ENCODE data around the gene ZNF57.
A peak's percentile ranks its signal among the peaks of the same experiment; 100 is the strongest.
"Not testable (repeated sequence)": the region's sequence is repeated elsewhere in the genome, so short reads cannot be mapped to it uniquely, and the experiment has no call there.

The ZNF57 gene

GRCh38 chr19:2896694-2897093, 4.0 kb upstream of the ZNF57 start:
- DNase-seq (ENCODE audit: low read depth), result no peak

- DNase-seq (ENCODE audit: low read depth), result no peak
Measured at GRCh38 chr19:2902590-2903218, 2.0 kb downstream of the ZNF57 start.

GRCh38 chr19:2903326-2903725, 2.6 kb downstream of the ZNF57 start:
- not testable (repeated sequence) for DNase-seq (ENCODE audit: low read depth)

GRCh38 chr19:2905918-2906519, 5.3 kb downstream of the ZNF57 start:
- no peak for DNase-seq (ENCODE audit: low read depth)

- no peak for DNase-seq (ENCODE audit: low read depth)
Measured at GRCh38 chr19:2906631-2907195, 6.0 kb downstream of the ZNF57 start.

- peak; percentile 24 for DNase-seq (ENCODE audit: low read depth)
Measured at GRCh38 chr19:2912306-2912705, 11.6 kb downstream of the ZNF57 start.

- no peak for DNase-seq (ENCODE audit: low read depth)
Measured at GRCh38 chr19:2917275-2918184, 16.8 kb downstream of the ZNF57 start.

- DNase-seq (ENCODE audit: low read depth), result no peak
Measured at GRCh38 chr19:2922987-2923386, 22.3 kb downstream of the ZNF57 start.

- no peak for DNase-seq (ENCODE audit: low read depth)
Measured at GRCh38 chr19:2923510-2923909, 22.8 kb downstream of the ZNF57 start.

- DNase-seq (ENCODE audit: low read depth), result no peak
Measured at GRCh38 chr19:2926341-2927031, 25.8 kb downstream of the ZNF57 start.

GRCh38 chr19:2927032-2927430, 26.3 kb downstream of the ZNF57 start:
- no peak for DNase-seq (ENCODE audit: low read depth)

GRCh38 chr19:2933490-2933910, 32.8 kb downstream of the ZNF57 start:
- no peak for DNase-seq (ENCODE audit: low read depth)

GRCh38 chr19:2935863-2936262, 35.1 kb downstream of the ZNF57 start:
- DNase-seq (ENCODE audit: low read depth), result not testable (repeated sequence)

GRCh38 chr19:2942928-2943640, 42.4 kb downstream of the ZNF57 start:
- no peak for DNase-seq (ENCODE audit: low read depth)

- no peak for DNase-seq (ENCODE audit: low read depth)
Measured at GRCh38 chr19:2944403-2944774, 43.7 kb downstream of the ZNF57 start.

- DNase-seq (ENCODE audit: low read depth), result peak; percentile 97
Measured at GRCh38 chr19:2944775-2945574, 44.2 kb downstream of the ZNF57 start, which contains the start of gene ZNF77. Gene ZNF77, minus strand, starts transcription at chr19:2944971. Its CDS starts 131 bp downstream, at chr19:2944840.

GRCh38 chr19:2945575-2946184, 45.0 kb downstream of the ZNF57 start:
- no peak for DNase-seq (ENCODE audit: low read depth)

- no peak for DNase-seq (ENCODE audit: low read depth)
Measured at GRCh38 chr19:2949939-2950285, 49.2 kb downstream of the ZNF57 start.

GRCh38 chr19:2950286-2951124, 49.8 kb downstream of the ZNF57 start:
- DNase-seq (ENCODE audit: low read depth), result peak; percentile 99
